Brain microvascular endothelial cell (primary cell): ENCODE data around the gene HEPHL1.
A peak's percentile ranks its signal among the peaks of the same experiment; 100 is the strongest.

Experiments used
- DNase-seq: peaks from one replicate; pipeline ENCODE4 v3.0.0-alpha.2; 2020
- H3K27ac ChIP-seq: fragments of 250-450 bp; sonication (Bioruptor Pico); 2 replicates; pipeline ENCODE4 v1.5.1; 2020; ENCODE audit warnings: mild to moderate bottlenecking, moderate library complexity
- H3K27me3 ChIP-seq: fragments of 250-450 bp; sonication (Bioruptor Pico); replicated peaks from 2 replicates; pipeline ENCODE4 v1.5.1; 2020; ENCODE audit warnings: mild to moderate bottlenecking
- H3K36me3 ChIP-seq: fragments of 250-450 bp; sonication (Bioruptor Pico); replicated peaks from 2 replicates; pipeline ENCODE4 v1.5.1; 2020; ENCODE audit warnings: mild to moderate bottlenecking
- H3K4me3 ChIP-seq: 2 replicates; pipeline ENCODE4 v1.5.1; 2011; ENCODE audit warnings: low read depth, mild to moderate bottlenecking, control low read depth, low read length, moderate library complexity
- CTCF ChIP-seq: IDR thresholded peaks from 2 replicates; pipeline ENCODE4 v1.5.1; 2011; ENCODE audit warnings: low read depth, mild to moderate bottlenecking, moderate library complexity, low read length, control low read depth, inconsistent platforms; ENCODE audit errors: missing control alignments
- in situ Hi-C: cut with HindIII; loops from 2 replicates; pipeline ENCODE4 v1.10.0; 2017; ENCODE audit warnings: low sequenced_read_pairs, low pct_ligation_motif_present

Gene HEPHL1

GRCh38 chr11:94145916-94146315, 124.8 kb downstream of the HEPHL1 start:
- H3K27me3 ChIP-seq: no peaks in the 10 kb centered on the region
- in situ Hi-C loops: no loop called here
- H3K27ac ChIP-seq: no peak overlapping the region
- no peaks in the 10 kb centered on the region for H3K36me3 ChIP-seq
- DNase-seq: no peak
- no peak for TF ChIP-seq CTCF
- H3K4me3 ChIP-seq: no peak overlapping the region

GRCh38 chr11:94147433-94147845, 126.3 kb downstream of the HEPHL1 start:
- in situ Hi-C loops: no loop called here
- no peak for DNase-seq

GRCh38 chr11:94148189-94148588, 127.0 kb downstream of the HEPHL1 start:
- Histone ChIP-seq H3K27me3 (no peaks in the 10 kb centered on the region), H3K36me3 (no peaks in the 10 kb centered on the region), H3K4me3 (no peak overlapping the region), H3K27ac (no peak overlapping the region)
- DNase-seq: no peak
- in situ Hi-C loops: no loop called here
- no peak for TF ChIP-seq CTCF

More at GRCh38 chr11:94147433-94147845, 126.3 kb downstream of the HEPHL1 start:
- no peak for TF ChIP-seq CTCF
- Histone ChIP-seq H3K4me3 (no peak overlapping the region), H3K27me3 (no peaks in the 10 kb centered on the region), H3K27ac (no peak overlapping the region), H3K36me3 (no peaks in the 10 kb centered on the region)

- peak; percentile 67 for DNase-seq
- Histone ChIP-seq H3K4me3 (no peak overlapping the region), H3K27me3 (no peaks in the 10 kb centered on the region), H3K27ac (peak overlapping the region; percentile 14), H3K36me3 (no peaks in the 10 kb centered on the region)
- no peak for TF ChIP-seq CTCF
- in situ Hi-C loops: no loop called here
These were observed 128.4 kb downstream of the HEPHL1 start for GRCh38 chr11:94149431-94150017.

- TF ChIP-seq CTCF: no peak
- H3K27ac ChIP-seq: no peak overlapping the region
- H3K27me3 ChIP-seq: no peaks in the 10 kb centered on the region
- H3K36me3 ChIP-seq: no peaks in the 10 kb centered on the region
- no peak for DNase-seq
- no peak overlapping the region for H3K4me3 ChIP-seq
- in situ Hi-C loops: no loop called here
These were observed 128.9 kb downstream of the HEPHL1 start for GRCh38 chr11:94150056-94150455.
